ENCODE data around the gene EFHC1. TPM values are rescaled to one million over a fixed set of nuclear protein-coding genes. Genes with fewer than 3 reads are reported as not detected.

EFHC1 gene
- total RNA-seq, 1 experiment from 2014 or later = 13.2 TPM

DNA sequence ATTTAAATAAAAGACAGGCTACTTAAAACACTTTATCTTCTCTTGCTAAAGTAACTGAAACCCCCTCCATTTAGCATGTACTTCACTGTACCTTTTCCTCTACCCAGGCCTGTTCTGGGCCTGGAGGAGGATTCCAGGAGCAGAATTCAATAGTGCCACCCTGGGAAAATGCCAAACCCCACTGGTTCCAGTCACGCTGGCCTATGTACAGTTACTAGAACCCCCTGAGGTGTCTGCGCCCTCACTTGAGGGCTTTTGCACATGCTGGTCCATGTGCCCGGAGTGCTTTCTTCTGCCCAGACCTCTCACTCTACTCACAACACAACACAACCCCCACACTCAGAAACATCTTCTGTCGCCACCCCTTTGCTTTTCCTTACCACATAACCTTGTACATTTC, 111.3 kb downstream of the EFHC1 start:
- Histone ChIP-seq H4K91ac (ENCODE audit: insufficient read length, low read depth, low read length) (no peak overlapping the region), H4K8ac (replicated peaks; ENCODE audit: insufficient read length, low read depth, low read length) (no peak overlapping the region), H3K4me1 (ENCODE audit: insufficient read depth, low read length) (peaks cover 4% of the 10 kb centered on the region; the same call in 1 of the 2 replicates), H3K27me3 (ENCODE audit: insufficient read depth, low read length) (no peaks in the 10 kb centered on the region), H2BK5ac (ENCODE audit: insufficient read length, low read length) (no peak overlapping the region), H2BK20ac (ENCODE audit: low read depth, low read length, poor library complexity, severe bottlenecking) (no peak overlapping the region), H2AFZ (ENCODE audit: low read length) (no peak overlapping the region), H3K4me2 (ENCODE audit: insufficient read depth, insufficient read length, low read length) (no peak overlapping the region), H3T11ph (ENCODE audit: low read length) (no peak overlapping the region), H2BK120ac (ENCODE audit: low read depth, low read length, poor library complexity, severe bottlenecking) (no peak overlapping the region), H3K27ac (ENCODE audit: insufficient read length, low read depth, low read length) (no peak overlapping the region), H3K23me2 (ENCODE audit: insufficient read length, low read depth, low read length, poor library complexity, severe bottlenecking) (no peaks in the 10 kb centered on the region), H3K14ac (ENCODE audit: insufficient read depth, low read length) (no peak overlapping the region), H3K9me3 (ENCODE audit: control insufficient read depth, low read depth, low read length) (no peaks in the 10 kb centered on the region), H3K56ac (ENCODE audit: insufficient read length, low read depth, low read length) (no peak overlapping the region), H3K23ac (ENCODE audit: insufficient read length, low read depth, low read length) (no peak overlapping the region), H3K18ac (ENCODE audit: insufficient read length, low read depth, low read length) (no peak overlapping the region), H2BK12ac (ENCODE audit: insufficient read length, low read depth, low read length) (no peak overlapping the region), H2AK5ac (ENCODE audit: insufficient read length, low read length) (no peak overlapping the region), H3K79me2 (ENCODE audit: insufficient read depth, low read length) (no peaks in the 10 kb centered on the region), H4K20me1 (ENCODE audit: control insufficient read depth, insufficient read depth, insufficient read length) (no peaks in the 10 kb centered on the region), H4K5ac (ENCODE audit: insufficient read length, low read depth, low read length) (no peak overlapping the region), H3K9ac (ENCODE audit: extremely low read depth, insufficient read length, low read length) (no peak overlapping the region), H2BK15ac (ENCODE audit: low read depth, low read length) (no peak overlapping the region), H3K4ac (ENCODE audit: low read depth, low read length) (no peak overlapping the region), H3K79me1 (ENCODE audit: insufficient read depth, low read depth, low read length, poor library complexity, severe bottlenecking) (no peaks in the 10 kb centered on the region)
- peaks cover 7 to 10% of the 10 kb centered on the region in 2 experiments for H3K4me1 Mint-ChIP-seq
- no peak for DNase-seq
- no peak overlapping the region for H3K4me3 Mint-ChIP-seq
- no CpG with 5 or more reads among the region's 4 CpGs for WGBS (ENCODE audit: extremely low coverage, insufficient read length, low lambda C conversion rate)
- no peak overlapping the region; a peak in 1 of 7 replicates for H3K27ac Mint-ChIP-seq
- no peaks in the 10 kb centered on the region for H3K9me3 Mint-ChIP-seq
- no peaks in the 10 kb centered on the region for H3K27me3 Mint-ChIP-seq (ENCODE audit: low read depth)
- no peak for TF ChIP-seq CTCF (conservative IDR thresholded peaks at IDR 0.05)
- peaks cover 4 to 18% (median 5%) of the 10 kb centered on the region in 3 experiments; a peak in 4 of 7 replicates for H3K36me3 Mint-ChIP-seq (ENCODE audit: insufficient read depth in 1 of 3, low read depth in 3 of 3)

Data from H9 (cell line).